ENCODE results near the gene LRRC66.

DNA sequence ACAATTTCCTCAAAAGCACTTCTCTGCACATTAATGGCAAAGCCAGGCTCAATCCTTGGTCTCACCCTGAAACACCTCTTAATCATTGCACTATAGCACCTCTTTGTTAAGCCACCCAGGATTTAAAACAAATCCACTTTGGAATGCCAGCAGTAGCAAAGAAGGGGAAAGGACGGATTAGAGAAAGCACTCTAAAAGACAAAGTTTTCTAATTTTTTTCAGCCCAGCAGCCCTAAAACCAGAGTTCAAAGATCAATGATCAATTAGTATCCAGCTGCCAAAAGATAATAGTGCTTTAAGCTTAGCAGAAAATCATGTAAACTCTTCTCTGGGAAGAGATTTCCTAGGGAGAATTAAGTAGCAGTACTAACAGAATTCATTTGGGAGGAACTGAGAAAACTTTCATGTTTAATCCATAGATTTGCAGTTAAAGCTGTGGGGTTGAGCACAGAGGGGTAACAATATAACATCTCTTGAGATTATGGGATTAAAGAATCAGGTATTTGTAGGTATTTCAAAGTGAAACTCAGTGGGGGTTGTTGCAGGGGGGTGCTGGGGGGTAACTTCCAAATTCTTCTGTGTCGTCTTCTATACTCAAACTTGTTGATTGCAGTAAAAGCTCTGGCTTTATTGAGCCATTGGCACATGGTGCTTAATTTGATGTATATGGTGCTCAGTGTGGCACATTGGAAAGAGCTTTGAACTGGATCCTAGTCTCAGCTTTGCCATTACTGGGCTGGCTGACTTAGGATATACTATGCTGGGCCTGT is 61.8 kb downstream of the LRRC66 start:
- TF ChIP-seq GABPB1 (CRISPR knock-in tag; IDR thresholded peaks at IDR 0.05) (no peak), NR2C2 (CRISPR knock-in tag; IDR thresholded peaks at IDR 0.05; ENCODE audit: borderline replicate concordance) (no peak)

Measured in HepG2 (cell line).